GM18526 (cell line): ENCODE results near the gene CYB5R3.

Source experiments
- POLR2A ChIP-seq: IDR thresholded peaks from 3 replicates; pipeline ENCODE4 v1.6.1; 2011; ENCODE audit not compliant: insufficient read length; ENCODE audit errors: extremely low read depth

Gene CYB5R3

GRCh38 chr22:42622061-42622710 lies 27.0 kb downstream of the CYB5R3 start:
- no peak for TF ChIP-seq POLR2A

GRCh38 chr22:42621505-42622002 lies 27.6 kb downstream of the CYB5R3 start:
- no peak for TF ChIP-seq POLR2A

GRCh38 chr22:42620084-42620483 lies 29.1 kb downstream of the CYB5R3 start:
- TF ChIP-seq POLR2A = no peak

- no peak for TF ChIP-seq POLR2A
These were observed 29.7 kb downstream of the CYB5R3 start for GRCh38 chr22:42619261-42620063.

- no peak for TF ChIP-seq POLR2A
These were observed 31.8 kb downstream of the CYB5R3 start for GRCh38 chr22:42617155-42617983.

GRCh38 chr22:42615092-42615859 lies 33.9 kb downstream of the CYB5R3 start:
- TF ChIP-seq POLR2A = peak; percentile 100

GRCh38 chr22:42614312-42615091 lies 34.7 kb downstream of the CYB5R3 start, which contains the start of gene POLDIP3:
POLDIP3 (minus strand) TSS chr22:42614883; CDS start chr22:42614857, 26 bp downstream.
- peak; percentile 52 for TF ChIP-seq POLR2A

- no peak for TF ChIP-seq POLR2A
These were observed 35.3 kb downstream of the CYB5R3 start for GRCh38 chr22:42613872-42614301.

- no peak for TF ChIP-seq POLR2A
These were observed 36.9 kb downstream of the CYB5R3 start for GRCh38 chr22:42612336-42612735.

GRCh38 chr22:42611051-42611450 lies 38.1 kb downstream of the CYB5R3 start:
- TF ChIP-seq POLR2A = no peak

GRCh38 chr22:42610186-42610585 lies 39.0 kb downstream of the CYB5R3 start:
- no peak for TF ChIP-seq POLR2A

- TF ChIP-seq POLR2A = no peak
These were observed 40.3 kb downstream of the CYB5R3 start for GRCh38 chr22:42608823-42609361.

GRCh38 chr22:42608136-42608822 lies 40.9 kb downstream of the CYB5R3 start:
- TF ChIP-seq POLR2A = no peak
